ENCODE data around the gene GUCA2A.
"Not testable (repeated sequence)": the region's sequence is repeated elsewhere in the genome, so short reads cannot be mapped to it uniquely, and the experiment has no call there.

GUCA2A gene

GRCh38 chr1:42164551-42165420 is at the start of gene GUCA2A:
TSS of gene GUCA2A (minus strand) at chr1:42164745. CDS start at chr1:42164712, 33 bp downstream.
- no peak for DNase-seq

DNA sequence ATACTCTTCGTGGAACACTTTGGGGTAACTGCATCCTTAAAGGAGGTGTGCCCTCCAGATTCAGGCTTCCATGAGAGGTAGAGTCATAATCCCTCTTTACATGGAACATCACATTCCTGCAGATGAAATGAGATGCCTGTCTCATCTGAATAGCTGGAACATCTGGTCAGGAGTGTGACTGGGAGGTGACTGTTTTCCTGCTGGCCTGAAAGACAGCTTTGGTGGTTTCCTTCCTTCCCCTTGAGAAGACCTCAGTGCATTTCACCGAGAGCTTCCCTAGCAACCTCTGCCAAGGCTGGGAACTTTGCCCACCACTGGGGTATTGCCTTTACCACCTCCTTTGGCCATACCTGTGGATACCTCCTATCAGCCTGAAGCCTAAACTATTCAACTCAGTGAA is 46.7 kb upstream of the GUCA2A start:
- DNase-seq = no peak

DNA sequence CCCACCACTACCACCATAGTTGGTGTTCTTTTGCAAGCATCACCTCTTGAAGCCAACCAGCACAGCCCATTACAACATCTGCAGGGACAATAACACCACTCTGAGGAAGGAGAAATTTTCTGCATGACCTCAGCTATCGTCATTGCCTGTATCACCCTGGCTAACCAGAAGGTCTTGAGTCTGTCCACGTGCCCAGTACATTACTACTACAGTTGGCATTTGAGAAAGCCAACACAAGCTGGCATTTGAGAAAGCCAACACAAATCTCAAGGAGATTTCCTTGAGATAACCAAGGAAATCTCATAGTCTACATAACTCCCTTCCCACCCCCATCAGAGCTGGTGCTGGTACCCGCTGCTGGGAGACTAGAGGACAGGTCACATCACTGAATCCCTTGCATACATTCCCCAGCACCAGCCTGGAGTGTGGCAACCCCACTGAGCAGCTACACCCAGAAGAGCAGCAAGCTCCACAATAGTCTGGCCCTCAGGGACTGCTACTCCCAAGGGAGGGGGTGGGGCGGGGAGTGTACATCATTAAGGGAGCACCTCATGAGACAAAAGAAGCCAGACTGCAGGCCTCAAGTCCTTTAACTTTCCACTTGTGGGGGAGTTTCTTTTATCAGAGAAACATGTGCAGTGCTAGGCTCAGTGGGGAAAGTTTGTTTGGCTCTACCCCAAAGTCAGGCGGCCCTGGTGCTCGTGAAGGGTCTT is 46.0 kb upstream of the GUCA2A start:
- no peak for DNase-seq

DNA sequence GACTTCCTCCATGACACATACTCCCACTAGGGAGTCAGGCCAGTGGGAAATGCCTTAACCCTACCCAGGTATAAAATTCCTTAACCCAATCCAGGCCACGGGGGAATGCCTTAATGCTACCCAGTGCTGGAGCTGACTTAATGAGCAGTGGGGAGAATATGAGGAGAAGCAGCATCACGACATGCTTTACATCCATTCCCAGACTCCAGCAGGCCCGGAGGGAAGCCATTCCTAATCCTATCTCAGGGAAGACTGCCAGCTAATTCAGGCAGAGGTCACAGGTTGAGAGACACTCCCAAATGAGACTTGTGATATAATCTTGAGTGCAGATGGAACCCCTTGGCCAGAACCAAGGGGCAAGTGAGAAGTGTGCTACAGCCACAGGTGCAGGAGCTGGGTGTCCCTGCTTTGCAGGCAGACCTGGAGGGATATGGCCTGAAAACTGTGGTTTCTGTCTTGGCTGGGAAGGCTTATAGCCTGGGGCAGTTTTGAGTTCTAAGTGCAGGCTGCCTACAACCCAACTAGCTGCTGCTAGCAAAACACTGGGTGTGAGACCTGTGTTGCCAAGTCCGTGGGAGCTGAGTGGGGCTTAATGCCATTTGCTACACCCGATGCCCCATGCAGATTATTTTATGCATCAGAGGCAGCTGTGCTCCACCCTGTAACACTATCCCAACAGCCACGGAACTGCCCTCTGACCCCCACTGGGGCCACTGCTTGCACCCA is 45.1 kb upstream of the GUCA2A start:
- DNase-seq = no peak

DNA sequence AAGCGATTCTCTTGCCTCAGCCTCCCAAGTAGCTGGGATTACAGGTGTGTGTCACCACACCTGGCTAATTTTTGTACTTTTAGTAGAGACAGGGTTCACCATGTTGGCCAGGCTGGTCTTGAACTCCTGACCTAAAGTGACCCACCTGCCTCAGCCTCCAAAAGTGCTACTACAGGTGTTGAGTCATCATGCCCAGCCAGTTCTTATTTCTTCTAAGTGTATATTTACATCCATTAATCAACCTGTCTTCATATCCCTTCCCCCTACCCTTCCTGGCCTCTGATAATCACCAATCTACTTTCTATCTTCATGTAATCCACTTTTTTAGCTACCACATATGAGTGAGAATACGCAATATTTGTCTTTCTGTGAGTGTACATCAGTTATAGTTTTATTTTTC is 42.4 kb upstream of the GUCA2A start:
- not testable (repeated sequence) for DNase-seq

GRCh38 chr1:42206164-42206563 is 41.6 kb upstream of the GUCA2A start:
- no peak for DNase-seq

- DNase-seq = no peak
These were observed 37.4 kb upstream of the GUCA2A start for GRCh38 chr1:42201986-42202385.

- no peak for DNase-seq
These were observed 33.7 kb upstream of the GUCA2A start for GRCh38 chr1:42198251-42198650.

- DNase-seq = no peak
These were observed 31.3 kb upstream of the GUCA2A start for GRCh38 chr1:42195841-42196240.

DNA sequence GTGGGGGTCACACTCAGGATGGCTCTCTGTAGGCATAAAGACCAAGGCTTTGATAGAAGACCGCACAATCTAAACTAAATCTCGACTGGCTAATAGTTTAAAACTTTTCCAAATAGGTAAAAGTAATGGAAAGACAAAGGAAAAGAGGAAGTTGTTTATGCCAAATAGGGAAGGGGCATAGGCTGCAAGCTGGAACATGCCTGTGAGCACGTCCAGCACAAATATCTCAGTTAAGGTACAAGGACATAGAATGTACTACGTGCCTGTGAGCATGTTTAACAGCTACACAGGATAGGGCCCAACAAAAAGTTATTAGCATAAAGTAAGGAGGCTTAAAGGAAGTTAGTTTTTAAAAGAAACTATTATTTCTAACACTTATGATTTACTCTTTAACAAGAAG is 27.6 kb upstream of the GUCA2A start:
- no peak for DNase-seq

DNA sequence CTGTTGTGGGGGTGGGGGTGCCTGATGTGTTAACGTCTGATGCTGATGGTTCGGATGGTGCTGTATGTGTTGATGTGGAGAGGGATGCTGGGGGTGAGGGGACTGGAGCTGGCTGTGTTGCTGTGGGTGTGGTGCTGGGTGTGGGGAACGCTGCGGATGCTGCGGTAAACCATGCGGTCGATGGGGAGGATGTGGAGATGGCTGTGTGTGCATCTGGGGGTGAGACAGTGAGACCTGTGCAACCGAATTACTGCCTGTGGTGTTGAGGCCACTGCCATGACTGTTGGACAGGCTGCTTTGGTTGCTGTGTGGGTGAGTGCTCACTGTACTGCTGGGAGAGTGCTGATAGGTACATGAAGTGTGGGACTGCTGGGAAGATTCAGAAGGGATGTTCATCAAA is 26.8 kb upstream of the GUCA2A start:
- no peak for DNase-seq

- DNase-seq = no peak
These were observed 25.6 kb upstream of the GUCA2A start for GRCh38 chr1:42189931-42190853.

DNA sequence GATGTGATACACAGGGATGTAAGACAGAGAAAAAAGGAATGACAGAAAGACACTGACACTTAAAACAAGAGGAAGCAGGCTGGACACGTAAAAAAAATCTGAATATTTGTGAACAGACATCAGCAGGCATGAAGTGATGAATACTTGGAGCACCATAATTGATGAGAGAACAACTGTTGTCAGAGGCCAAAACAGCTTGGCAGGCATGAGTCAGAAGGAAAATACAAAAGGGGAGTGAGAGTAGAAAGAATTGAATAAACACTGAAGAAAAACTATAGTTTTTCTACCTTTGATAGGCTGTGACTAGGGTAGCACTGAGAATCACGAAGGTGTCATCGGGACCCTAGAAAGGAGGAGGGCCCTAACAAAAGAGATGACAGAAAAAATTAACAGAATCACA is 21.6 kb upstream of the GUCA2A start:
- no peak for DNase-seq

DNA sequence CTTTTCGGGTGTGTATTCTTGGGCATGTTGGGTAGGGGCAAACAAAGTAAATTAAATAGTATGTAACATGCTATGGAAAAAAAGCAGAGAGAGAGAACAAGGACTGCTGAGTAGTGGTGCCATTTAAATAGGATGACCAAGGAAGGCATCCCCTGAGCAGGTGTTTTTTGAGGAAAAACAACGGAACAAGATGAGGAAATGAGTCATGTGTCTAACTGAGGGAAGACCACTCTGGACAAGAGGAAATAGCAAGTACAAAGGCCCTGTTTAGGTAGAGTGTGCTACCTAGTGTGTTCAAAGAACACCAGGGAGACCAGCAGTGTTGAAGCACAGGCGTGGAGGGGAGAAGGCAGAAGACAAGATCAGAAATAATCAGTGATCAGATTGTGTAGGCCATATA is 20.1 kb upstream of the GUCA2A start:
- no peak for DNase-seq

GRCh38 chr1:42183957-42184268 is 19.4 kb upstream of the GUCA2A start:
- DNase-seq = no peak

- DNase-seq = no peak
These were observed 18.8 kb upstream of the GUCA2A start for GRCh38 chr1:42183210-42183956.

GRCh38 chr1:42181687-42182086 is 17.1 kb upstream of the GUCA2A start:
- DNase-seq = no peak

- DNase-seq = no peak
These were observed 15.4 kb upstream of the GUCA2A start for GRCh38 chr1:42179900-42180329.

DNA sequence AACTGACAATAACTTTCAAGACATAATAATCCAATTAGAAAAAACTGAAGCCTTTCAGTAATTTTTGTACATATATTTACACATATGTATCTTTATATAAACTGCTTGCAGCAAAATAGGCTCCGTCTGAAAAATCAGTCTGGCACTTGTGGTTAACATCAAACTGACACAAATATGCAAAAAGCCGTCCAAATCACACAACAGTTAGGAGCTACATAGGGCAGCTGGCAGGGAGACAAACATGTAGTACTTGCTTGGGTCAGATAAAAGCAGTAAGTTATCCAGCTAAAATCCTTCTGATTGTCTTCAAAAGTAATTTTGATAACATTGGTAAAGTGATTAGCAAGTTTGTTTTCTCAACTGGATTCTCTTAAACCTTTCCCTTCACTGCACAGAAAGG is 14.7 kb upstream of the GUCA2A start:
- DNase-seq = no peak

- DNase-seq = no peak
These were observed 13.7 kb upstream of the GUCA2A start for GRCh38 chr1:42178249-42178648.

GRCh38 chr1:42177541-42177981 is 13.0 kb upstream of the GUCA2A start:
- DNase-seq = no peak

Data from NCI-H2171 treated with DMSO at 0.1 percent for 48 hours (cell line).